ENCODE measurements around the gene NADK.
"Not testable (repeated sequence)": the region's sequence is repeated elsewhere in the genome, so short reads cannot be mapped to it uniquely, and the experiment has no call there.

The NADK gene

DNA sequence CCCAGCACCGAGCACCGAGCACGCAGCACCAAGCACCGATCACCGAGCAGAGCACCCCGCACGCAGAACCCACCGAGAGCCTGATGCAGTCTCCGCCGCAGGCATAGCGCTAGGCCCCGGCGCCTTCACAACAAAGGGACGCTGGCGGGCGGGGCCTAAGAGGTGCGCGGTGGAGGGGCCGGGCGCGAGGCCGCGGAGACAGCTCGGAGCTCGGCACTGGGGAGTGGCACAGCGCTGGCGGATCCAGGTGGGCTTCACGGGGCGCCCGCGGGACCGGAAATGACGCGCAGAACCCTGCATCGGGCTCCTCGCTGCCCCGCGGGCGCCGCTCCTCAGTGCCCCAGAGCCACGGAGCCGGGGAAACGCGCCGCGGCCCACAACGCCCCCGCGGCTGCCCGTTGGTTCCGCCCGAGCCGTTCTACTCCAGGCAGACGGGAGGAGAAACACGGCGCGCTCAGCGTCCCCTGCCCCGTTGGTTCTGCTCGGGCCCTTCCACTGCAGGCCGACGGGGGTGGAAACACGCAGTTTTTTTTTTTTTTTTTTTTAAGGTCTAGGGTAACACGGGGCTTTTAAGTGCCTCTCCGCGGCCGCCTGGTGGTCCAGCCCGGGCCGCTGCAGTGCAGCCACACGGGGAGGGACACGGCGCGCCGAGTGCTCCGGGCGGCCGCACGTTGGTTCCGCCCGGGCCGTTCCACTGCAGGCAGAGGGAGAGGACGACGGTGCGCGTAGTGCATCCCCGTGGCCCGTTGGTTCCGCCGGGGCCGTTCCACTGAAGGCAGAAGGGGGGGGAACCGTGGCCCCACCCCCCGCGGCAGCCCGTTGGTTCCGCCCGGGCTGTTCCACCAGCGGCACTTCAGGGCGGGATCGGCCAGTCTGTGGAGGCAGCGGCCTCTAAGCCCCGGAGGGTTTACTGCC, 32.4 kb downstream of the NADK start:
- peak; percentile 71 for DNase-seq

DNA sequence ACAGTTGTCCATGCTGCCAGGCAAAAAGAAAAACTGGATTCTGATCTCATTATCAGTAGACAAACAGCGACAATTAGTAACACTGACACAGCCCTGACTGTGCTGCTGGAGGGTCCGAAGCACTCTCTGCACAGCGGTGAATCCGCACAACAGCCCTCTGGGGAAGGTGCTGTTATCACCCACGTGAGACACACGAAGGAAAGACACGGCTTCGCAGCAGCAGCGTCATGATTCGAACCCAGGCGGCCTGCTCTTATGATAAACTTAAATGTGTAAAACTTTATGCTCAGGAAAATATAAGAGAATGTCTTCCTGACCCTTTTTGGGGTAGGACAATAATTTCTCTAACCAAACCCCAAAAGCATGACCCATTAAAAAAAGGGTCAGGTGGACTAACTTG, 35.7 kb downstream of the NADK start:
- not testable (repeated sequence) for DNase-seq

GRCh38 chr1:1741013-1741412, 37.3 kb downstream of the NADK start:
- not testable (repeated sequence) for DNase-seq

DNA sequence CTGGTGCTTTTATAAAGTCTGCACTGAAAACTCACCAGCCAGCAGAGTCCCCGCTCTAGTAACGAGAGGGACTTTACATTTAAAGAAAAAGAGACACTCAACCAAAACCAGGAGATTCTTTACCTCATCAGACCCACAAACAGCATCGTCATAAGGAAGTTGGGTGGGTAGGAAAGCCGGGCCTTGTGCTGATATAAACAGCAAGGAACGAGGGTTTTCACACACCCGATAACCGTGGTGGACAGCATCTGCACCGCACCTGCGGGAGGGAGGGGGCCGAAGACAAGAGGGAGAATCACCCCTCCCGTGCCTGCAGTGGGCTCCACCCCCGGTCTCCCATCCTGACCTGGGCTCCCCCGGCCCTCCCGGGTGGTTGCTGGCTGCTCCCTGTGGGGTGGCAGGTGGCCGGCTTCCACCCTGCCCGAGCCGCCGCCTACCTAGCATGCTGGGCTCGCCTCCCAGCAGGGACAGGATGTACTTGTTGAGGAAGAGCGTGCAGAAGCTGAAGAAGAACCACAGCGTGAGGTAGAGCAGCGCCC, 39.4 kb downstream of the NADK start:
- not testable (repeated sequence) for DNase-seq

DNA sequence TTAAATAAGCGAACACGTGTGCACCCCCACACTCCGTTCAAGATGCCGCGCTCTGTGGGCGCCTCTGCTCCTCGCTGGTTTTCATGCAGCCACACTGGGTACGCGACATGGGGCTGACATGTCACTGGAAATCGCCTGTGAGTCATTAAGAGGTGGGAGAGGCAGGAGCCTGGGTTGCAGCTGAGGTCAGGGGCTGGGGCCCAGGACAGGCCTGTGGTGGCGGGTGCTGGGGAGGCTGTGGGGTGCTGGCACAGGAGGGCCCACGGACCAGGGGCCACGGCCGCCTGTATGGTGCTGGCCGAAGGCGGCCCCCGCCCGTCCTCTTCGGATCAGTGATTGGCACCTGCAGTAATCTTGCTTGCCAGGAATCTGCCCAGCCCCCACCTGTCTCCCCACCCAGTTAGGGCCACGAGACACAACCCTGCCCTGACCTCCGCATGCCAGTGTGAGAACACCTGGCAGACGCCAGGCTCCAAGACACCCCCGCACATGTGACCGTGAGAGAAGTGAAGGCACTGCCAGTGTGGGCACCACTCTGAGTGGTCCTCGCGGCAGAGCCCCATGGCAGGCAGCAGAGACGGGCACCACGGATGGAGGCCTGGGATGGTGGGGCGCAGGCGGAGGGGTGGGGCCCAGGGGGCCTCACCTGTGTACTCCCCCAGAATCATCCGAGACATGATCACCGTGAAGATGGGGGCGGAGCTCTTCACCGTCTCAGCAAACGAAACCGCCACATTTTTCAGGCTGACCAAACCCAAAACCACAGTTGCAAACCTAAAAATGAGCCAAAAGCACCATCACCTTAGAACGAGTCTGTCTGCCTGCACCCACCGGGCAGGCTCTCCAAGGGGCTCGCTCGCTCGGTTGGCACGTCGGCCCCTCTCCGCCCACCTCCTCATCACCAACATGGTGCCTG, 40.3 kb downstream of the NADK start:
- not testable (repeated sequence) for DNase-seq

DNA sequence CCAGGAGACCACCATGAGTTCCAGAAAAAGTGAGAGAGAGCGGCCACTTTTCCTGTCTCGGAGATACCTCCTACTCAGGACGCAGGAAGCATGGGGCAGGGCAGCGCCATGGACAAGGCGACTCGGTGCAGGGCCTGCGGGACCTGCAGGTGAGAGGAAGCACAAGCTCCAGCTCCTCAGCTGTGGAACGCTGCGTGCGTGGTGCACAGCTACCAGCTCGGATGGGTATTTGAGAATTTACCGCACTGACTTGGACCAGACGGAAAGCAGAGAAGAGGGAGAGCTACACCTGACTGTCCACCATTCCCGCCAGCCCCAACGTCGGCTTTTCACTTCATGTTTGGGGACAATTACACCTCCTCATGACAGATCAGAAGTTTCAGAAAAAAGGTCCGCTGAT, 45.9 kb downstream of the NADK start:
- no peak for DNase-seq

DNA sequence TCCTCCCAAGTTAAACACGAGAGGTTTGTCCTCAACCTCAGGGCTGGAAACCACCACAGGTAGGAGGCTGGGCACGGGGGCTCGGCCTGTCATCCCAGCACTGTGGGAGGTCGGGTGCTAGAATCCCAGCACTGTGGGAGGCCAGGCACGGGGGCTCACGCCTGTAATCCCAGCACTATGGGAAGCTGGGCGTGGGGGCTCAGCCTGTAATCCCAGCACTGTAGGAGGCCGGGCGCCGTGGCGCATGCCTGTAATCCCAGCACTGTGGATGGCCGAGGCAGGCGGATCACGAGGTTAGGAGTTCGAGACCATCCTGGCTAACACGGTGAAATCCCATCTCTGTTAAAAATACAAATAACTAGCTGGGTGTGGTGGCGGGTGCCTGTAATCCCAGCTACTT, 47.4 kb downstream of the NADK start:
- DNase-seq: no peak

- DNase-seq: not testable (repeated sequence)
These were observed 48.0 kb downstream of the NADK start for GRCh38 chr1:1730230-1730629.

DNA sequence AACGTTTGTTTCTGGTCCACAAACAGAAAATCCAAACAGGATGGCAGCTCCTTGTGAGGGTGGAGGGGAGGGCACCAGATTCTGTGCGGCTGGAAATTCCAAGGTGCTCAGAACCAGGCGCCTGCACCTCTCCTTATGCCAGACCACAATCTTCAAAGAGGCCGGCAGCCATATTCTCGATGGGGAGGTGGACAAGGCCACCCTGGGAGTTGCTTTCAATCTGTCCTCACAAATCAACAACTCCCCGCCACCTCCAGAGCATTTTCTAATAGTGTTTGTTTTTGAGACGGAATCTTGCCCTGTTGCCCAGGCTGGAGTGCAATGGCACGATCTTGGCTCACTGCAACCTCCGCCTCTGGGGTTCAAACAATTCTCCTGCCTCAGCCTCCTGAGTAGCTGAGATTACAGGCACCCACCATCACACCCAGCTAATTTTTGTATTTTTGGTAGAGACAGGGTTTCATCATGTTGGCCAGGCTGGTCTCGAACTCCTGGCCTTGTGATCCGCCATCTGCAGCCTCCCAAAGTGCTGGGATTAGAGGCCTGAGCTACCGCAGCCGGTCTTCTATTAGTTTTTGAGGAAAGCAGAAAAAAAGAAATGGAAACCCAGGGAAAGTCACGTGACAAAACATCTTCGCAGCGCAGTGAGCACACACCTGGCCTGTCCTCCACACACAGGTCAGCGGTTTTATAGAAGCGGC, 49.0 kb downstream of the NADK start:
- DNase-seq: not testable (repeated sequence)

GRCh38 chr1:1728308-1729005, 49.8 kb downstream of the NADK start:
- not testable (repeated sequence) for DNase-seq

DNA sequence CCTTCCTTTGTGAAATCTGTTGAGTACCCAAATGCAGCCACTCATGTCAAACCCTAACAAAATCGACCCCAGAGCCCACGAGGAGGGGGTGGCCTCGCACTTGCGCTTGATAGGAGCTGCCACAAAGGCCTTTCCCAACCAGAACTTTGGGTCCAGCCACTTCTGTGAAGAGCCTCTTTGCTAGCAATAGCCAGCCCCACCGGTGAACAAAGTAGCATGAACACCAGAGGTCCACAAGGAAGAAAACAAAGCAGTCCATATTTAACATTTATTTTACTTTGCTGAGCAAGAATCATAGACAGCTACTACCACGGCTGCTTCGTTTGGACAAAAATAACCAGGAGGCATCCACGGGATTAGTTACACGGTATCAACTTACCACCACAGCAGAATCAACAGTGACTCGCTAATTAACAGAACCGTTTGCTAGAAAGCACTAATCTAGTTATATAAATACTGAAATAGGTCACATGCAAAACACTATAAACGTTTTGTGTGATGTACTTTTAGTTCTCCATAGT, 51.1 kb downstream of the NADK start:
- DNase-seq: not testable (repeated sequence)

DNA sequence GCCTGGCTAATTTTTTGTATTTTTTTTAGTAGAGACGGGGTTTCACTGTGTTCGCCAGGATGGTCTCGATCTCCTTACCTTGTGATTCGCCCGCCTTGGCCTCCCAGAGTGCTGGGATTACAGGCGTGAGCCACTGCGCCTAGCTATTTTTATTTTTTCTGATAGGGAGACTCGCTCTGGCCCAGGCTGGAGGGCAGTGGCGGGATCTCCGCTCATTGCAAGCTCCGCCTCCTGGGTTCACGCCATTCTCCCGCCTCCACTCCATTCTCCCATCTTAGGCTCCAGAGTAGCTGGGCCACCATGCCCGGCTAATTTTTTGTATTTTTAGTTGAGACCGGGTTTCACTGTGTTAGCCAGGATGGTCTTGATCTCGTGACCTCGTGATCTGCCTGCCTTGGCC, 52.2 kb downstream of the NADK start:
- not testable (repeated sequence) for DNase-seq

DNA sequence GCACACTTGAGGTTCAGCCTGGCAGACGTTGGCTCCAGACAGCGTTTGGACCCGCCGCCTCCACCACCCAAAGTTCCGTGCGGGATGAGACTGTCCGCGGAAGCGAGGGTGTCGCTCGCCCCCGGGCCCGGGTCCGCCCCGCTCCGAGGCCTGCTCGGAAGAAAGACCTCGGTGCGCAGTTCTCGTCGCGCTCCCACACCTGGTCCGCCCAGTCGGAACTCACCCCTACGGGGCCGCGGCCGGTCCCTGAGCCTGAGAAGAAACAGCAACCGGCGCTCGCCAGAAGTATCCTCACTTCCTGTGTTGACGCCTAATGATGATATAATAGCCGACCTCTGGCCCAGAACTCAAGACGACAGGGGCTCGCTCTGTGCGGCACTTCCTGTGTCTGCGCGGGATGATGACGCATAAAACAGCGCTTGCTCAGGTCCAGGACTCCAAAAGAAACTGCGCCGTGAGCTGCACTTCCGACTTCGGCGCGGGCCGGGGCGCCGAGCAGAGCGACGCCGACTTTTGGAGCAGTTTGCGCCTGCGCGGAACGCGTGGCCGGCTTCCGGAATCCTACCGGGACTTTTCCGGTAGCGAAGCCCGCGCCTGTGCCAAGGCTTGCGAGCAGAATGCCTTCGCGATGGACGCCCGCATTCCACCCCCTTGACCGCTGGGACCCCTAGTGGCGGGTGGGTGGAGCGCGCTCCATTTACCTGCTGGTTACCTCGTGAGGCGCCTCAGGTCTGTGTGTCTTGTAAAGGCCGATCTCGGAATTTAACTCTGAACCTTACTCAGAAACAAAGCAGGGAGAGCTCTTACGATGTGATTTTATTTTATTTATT, 54.0 kb downstream of the NADK start, which contains the start of gene CDK11A:
Gene CDK11A (minus strand): TSS at position 323 of the 830 bp plus-strand sequence. CDS start 1,539 bp downstream, outside the sequence.
- DNase-seq: peak; percentile 98

DNA sequence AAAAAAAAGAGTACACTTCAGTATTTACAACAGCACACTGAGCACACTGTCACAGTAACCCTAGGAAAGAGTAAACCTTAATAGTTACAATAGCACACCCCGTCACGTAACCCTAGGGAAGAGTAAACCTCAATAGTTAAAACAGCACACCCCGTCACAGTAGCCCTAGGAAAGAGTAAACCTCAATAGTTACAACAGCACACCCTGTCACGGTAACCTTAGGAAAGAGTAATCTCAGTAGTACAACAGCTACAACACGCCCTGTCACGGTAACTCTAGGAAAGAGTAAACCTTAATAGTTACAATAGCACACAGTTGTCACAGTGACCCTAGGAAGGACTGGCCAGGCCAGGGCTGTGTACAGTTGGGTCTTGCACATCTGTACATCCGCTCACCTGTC, 57.1 kb downstream of the NADK start:
- no peak for DNase-seq

- not testable (repeated sequence) for DNase-seq
These were observed 63.0 kb downstream of the NADK start for GRCh38 chr1:1715109-1715883.

DNA sequence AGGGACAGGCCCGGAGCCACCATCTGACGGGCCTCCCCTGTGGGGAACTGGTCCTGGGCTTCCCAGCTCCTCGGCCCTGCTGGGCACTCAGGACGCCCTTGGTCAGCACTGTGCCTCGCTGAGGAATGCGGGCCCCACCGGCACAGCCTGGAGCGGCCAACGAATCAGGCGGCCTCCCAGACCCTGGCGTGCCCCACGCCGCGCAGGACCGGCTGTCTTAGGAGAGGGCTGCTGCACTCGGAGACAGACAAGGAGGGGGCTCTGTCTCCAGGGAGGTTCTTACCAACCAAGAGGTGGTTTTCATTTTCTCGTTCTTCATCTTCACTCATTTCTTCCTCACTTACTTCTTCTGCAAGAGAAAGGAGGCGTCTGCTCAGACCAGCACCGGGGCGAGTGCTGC, 70.4 kb downstream of the NADK start:
- DNase-seq: not testable (repeated sequence)

DNA sequence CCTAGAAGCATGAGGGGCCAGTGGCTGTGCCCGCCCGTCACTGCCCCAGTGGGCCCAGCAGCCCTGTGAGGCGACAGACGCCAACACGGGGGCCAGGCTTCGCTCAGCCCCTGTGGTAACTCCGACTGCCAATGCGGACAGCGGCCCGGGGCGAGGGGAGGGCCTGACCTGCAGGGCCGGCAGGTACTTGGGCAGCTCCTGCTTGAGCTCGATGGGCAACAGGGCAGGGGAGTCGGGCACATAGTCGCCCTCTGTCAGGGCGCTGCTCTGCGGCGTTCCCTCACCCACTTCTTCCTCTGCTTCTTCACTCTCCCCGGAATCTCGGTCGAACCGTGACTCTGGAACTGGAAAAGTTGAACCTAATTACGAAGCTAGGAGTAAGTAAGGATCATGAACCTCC, 71.0 kb downstream of the NADK start:
- not testable (repeated sequence) for DNase-seq

GRCh38 chr1:1705623-1706022, 72.6 kb downstream of the NADK start:
- DNase-seq: not testable (repeated sequence)

- DNase-seq: not testable (repeated sequence)
These were observed 73.8 kb downstream of the NADK start for GRCh38 chr1:1704284-1704957.

Data from activated CD8-positive, alpha-beta memory T cell treated with anti-CD3 and anti-CD28 coated beads, Interleukin-2, amount 50 U/mL, for 4 hours (primary cell).